Right lobe of liver (tissue), 6 donors: Measurements from ENCODE around the gene SH3PXD2A. TPM values are rescaled to one million over a fixed set of nuclear protein-coding genes. Genes with fewer than 3 reads are reported as not detected.

ENCODE experiments used
- ATAC-seq, 4 donors: fragments of 200-7000 bp; cut with Tn5 transposase; one replicate each; pipeline ENCODE4 v1.9.1; 2020; ENCODE audit warnings: mild to moderate bottlenecking in 4 of 4, moderate library complexity in 4 of 4
- DNase-seq, 3 donors: peaks; one replicate each; pipeline ENCODE4 v3.0.0-alpha.2; 2020
- H3K27ac ChIP-seq, 3 donors: fragments of 200-600 bp; one replicate each; pipeline ENCODE4 v1.8.0; 2022
- H3K27me3 ChIP-seq, 2 donors: fragments of 200-600 bp; one replicate each; pipeline ENCODE4 v1.8.0; 2022
- H3K36me3 ChIP-seq, 4 donors: fragments of 200-600 bp; sonication (generic) in 1 of 4; one replicate each; pipeline versions ENCODE4 v1.5.1 to v1.8.0; 2017 to 2022; ENCODE audit warnings: control low read depth in 1 of 4
- H3K4me1 ChIP-seq, 4 donors: fragments of 200-600 bp; sonication (generic) in 1 of 4; one replicate each; pipeline versions ENCODE4 v1.5.1 to v1.8.0; 2017 to 2022; ENCODE audit warnings: control low read depth in 1 of 4
- H3K4me3 ChIP-seq, 3 donors: fragments of 200-600 bp; one replicate each; pipeline ENCODE4 v1.8.0; 2022
- H3K9me3 ChIP-seq, 4 donors: fragments of 200-600 bp; sonication (generic) in 1 of 4; one replicate each; pipeline versions ENCODE4 v1.5.1 to v1.8.0; 2017 to 2022; ENCODE audit warnings: control low read depth in 1 of 4
- POLR2A ChIP-seq: fragments of 450-650 bp; IDR thresholded peaks from one replicate; pipeline ENCODE4 v1.6.1; 2017; ENCODE audit warnings: antibody characterized with exemption, mild to moderate bottlenecking
- WGBS: methylation state at CpG from one replicate; pipeline ENCODE4 v1.1.6; 2018; ENCODE audit warnings: low coverage, low lambda C conversion rate; ENCODE audit not compliant: insufficient coverage; ENCODE audit errors: missing lambda C conversion rate; 5-methylcytosine and 5-hydroxymethylcytosine counted together
- intact Hi-C, 2 donors: fragments of 100-400 bp; cut with DNase I; formaldehyde crosslinking; loops; one replicate each; pipeline versions ENCODE4 v1.11.2 to v1.14.1; 2022
- total RNA-seq, 6 experiments: library from RNA; depleted of rRNA in 2 of 6; stranded (reverse); fragments of >200 nt in 2 of 6; fragmentation: NEBNext Ultra II Directional in 3 of 6; extraction: Animal tissue kit (Norgen Biotek cat#: 25700) in 3 of 6; gene quantifications; one replicate each; pipeline versions ENCODE4 v1.1.0 to v1.2.4, GENCODE V29; 2016 to 2023
- TF ChIP-seq, protein P1 (sequence below), 4 donors: fragments of 200-600 bp in 3 of 4; fragments of 450-650 bp in 1 of 4; IDR thresholded peaks; one replicate each; pipeline versions ENCODE4 v1.5.1 to v1.8.0; 2016 to 2022; ENCODE audit warnings: antibody characterized with exemption in 4 of 4, mild to moderate bottlenecking in 2 of 4
- donor health status: DM: no; HTN: yes; CAD: no.
- donor health status: DM: no; HTN: no; CAD: no.
- donor health status: DM: no; HTN: no; CAD: no.
- donor health status: DM: no; HTN: yes; CAD: no.
- donor health status: DM: no; HTN: yes; CAD: no.

Gene SH3PXD2A
- total RNA-seq, 6 experiments from 2014 or later: 3.0 to 38.3 (median 10.0) TPM

DNA sequence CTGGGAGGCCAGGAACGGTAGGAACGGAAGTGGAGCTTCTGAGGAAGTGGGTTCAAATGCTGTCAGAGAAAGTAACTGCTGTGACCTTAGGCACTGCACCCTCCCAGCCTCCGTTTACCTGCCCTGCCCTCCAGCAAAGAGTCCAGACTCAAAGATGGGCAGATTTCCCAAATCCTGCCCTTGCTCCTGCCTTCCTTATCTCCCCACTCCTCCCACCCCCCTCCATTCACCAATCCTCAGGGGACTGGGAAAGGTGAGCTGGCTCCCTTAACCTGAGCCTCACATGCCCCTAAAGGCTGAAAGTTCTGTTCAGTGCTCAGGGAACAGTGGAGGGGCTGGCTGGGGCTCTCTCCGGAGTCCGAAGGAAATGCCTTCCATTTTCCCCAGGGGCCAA lies 161.6 kb downstream of the SH3PXD2A start:
- Histone ChIP-seq H3K27me3 (no peaks in the 10 kb centered on the region), H3K27ac (no peak overlapping the region), H3K4me3 (no peak overlapping the region), H3K4me1 (no peaks in the 10 kb centered on the region), H3K9me3 (no peaks in the 10 kb centered on the region), H3K36me3 (no peaks in the 10 kb centered on the region)
- ATAC-seq (no peak), DNase-seq (no peak)
- intact Hi-C loops: loop anchor here in 1 of 2 donors (5.0 kb wide), 1 partner anchor 92 kb away; no protein-coding TSS in a partner anchor
- 47% methylated on average over 5 of the region's 5 CpGs for WGBS
- TF ChIP-seq, protein P1, sequence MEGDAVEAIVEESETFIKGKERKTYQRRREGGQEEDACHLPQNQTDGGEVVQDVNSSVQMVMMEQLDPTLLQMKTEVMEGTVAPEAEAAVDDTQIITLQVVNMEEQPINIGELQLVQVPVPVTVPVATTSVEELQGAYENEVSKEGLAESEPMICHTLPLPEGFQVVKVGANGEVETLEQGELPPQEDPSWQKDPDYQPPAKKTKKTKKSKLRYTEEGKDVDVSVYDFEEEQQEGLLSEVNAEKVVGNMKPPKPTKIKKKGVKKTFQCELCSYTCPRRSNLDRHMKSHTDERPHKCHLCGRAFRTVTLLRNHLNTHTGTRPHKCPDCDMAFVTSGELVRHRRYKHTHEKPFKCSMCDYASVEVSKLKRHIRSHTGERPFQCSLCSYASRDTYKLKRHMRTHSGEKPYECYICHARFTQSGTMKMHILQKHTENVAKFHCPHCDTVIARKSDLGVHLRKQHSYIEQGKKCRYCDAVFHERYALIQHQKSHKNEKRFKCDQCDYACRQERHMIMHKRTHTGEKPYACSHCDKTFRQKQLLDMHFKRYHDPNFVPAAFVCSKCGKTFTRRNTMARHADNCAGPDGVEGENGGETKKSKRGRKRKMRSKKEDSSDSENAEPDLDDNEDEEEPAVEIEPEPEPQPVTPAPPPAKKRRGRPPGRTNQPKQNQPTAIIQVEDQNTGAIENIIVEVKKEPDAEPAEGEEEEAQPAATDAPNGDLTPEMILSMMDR (IDR thresholded peaks at IDR 0.05): no peak
- TF ChIP-seq POLR2A: no peak

DNA sequence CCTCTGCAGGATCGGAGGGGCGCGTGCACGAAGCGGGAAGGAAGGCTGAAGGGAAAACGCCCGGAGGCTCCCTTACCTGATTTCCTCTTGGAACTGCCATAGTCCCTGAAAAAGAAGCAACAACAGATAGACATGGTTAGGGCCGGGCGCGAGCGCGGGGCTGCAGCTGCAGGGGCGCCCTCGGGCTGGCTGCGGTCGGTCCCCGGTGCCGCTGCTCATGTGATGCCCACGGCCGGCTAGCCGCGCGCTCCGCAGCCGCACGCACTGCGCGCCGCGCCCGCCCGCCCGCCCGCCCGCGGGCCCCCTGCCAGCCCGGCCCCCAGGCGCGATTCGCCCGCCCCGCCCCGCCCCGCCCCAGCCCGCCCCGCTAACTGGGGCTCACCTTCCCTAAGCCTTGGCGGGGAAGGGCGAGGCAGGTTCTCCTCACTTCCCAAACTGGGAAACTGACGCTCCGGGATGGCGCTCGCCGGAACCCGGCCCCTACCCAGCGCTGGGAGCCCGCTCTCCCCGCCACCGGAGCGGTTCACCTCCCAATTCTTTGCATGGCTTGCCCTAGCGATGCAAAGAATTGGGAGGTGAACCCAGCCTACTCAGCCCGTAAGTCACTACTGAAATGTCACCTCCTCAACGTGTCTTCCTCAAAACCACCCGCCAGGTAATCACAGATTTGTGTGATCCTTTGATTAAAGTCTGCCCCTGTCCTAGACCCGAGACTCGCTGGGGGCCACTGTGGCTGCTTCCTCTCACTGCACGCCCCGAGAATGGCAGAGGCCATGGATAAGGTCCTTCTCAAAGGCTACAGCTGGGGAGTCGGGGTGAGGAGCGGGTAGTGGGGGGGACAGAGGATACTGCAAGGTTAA lies 162.2 kb downstream of the SH3PXD2A start:
- DNase-seq: no peak
- Histone ChIP-seq H3K4me1 (no peaks in the 10 kb centered on the region), H3K4me3 (no peak overlapping the region), H3K27me3 (no peaks in the 10 kb centered on the region), H3K36me3 (no peaks in the 10 kb centered on the region), H3K27ac (no peak overlapping the region), H3K9me3 (no peaks in the 10 kb centered on the region)
- no peak for ATAC-seq
- 48% methylated on average over 11 of the region's 69 CpGs for WGBS
- intact Hi-C loops: loop anchor here in 1 of 2 donors (5.0 kb wide), 1 partner anchor 91 kb away; no protein-coding TSS in a partner anchor
- no peak for TF ChIP-seq POLR2A
- TF ChIP-seq, protein P1 (IDR thresholded peaks at IDR 0.05): no peak

DNA sequence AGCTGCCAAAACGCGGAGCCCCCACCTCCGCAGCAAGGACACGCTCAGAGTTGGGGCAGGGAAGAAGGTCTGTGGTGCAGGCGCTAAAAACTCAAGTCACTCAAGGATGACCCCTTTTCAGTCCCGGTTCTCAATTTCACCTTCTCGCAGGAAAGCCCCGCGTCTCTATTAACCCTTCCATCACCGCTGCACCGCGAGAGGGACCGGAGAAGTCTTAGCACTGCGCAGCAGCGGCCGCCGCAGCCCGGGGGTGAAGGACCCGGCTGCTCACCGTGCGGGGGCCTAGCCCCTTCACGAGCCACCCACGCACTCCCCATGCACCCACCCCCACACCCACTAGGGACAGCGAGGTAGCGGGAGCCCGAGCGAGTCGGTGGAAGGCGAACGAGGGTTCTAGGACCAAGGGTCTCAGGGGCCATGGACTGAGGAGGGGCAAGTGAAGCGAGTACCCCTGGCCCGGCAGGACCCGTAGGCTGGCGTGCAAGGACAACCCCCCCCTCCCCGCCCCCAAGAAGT lies 162.9 kb downstream of the SH3PXD2A start:
- Histone ChIP-seq H3K27ac (no peak overlapping the region), H3K36me3 (no peaks in the 10 kb centered on the region), H3K4me3 (no peak overlapping the region), H3K27me3 (no peaks in the 10 kb centered on the region), H3K4me1 (no peaks in the 10 kb centered on the region), H3K9me3 (no peaks in the 10 kb centered on the region)
- DNase-seq (no peak), ATAC-seq (no peak)
- WGBS: 55% methylated on average over 24 of the region's 35 CpGs
- intact Hi-C loops: loop anchor here in 1 of 2 donors (5.0 kb wide), 1 partner anchor 90 kb away; no protein-coding TSS in a partner anchor
- no peak for TF ChIP-seq POLR2A
- TF ChIP-seq, protein P1 (IDR thresholded peaks at IDR 0.05): no peak

DNA sequence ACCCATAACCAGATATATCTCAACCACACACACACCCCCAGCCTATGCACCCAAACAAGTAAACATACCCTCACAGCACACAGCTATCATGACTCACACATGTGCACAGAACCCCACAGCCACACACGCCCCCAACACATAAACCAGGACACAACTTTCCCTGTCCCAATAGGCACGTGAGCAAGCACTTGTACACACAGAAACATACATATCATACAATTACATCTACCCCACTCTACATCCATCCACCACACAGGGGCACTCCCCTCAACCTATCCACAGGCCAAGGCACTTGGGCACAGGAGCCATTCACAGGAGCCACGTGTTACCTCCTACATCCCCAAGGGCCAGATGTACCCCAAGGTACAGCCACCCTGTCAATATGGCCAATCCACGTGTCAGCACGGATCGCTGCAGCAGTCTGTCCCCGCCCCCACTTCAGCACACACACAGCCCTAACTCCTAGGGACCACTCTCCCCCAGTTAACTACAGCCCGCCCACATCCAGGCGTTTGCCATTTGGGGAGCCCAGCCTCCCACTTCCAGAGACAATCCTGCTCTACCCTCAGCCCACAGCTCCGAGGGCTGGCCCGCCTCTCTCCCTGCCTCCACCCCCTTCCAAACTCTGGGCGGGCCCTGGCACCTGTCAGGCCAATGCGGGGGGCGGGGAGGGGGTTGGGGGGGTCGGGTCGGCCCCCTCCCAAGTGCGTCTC lies 163.5 kb downstream of the SH3PXD2A start:
- Histone ChIP-seq H3K9me3 (no peaks in the 10 kb centered on the region), H3K27me3 (no peaks in the 10 kb centered on the region), H3K27ac (no peak overlapping the region), H3K4me3 (no peak overlapping the region), H3K36me3 (no peaks in the 10 kb centered on the region), H3K4me1 (no peaks in the 10 kb centered on the region)
- intact Hi-C loops: loop anchor here in 1 of 2 donors (5.0 kb wide), 1 partner anchor 90 kb away; no protein-coding TSS in a partner anchor
- no peak for TF ChIP-seq POLR2A
- TF ChIP-seq, protein P1 (IDR thresholded peaks at IDR 0.05): no peak
- no peak for DNase-seq
- ATAC-seq: no peak
- WGBS: 66% methylated on average over 9 of the region's 17 CpGs
